Measurements from ENCODE around the gene AAR2.
A peak's percentile ranks its signal among the peaks of the same experiment; 100 is the strongest.

AAR2 gene

DNA sequence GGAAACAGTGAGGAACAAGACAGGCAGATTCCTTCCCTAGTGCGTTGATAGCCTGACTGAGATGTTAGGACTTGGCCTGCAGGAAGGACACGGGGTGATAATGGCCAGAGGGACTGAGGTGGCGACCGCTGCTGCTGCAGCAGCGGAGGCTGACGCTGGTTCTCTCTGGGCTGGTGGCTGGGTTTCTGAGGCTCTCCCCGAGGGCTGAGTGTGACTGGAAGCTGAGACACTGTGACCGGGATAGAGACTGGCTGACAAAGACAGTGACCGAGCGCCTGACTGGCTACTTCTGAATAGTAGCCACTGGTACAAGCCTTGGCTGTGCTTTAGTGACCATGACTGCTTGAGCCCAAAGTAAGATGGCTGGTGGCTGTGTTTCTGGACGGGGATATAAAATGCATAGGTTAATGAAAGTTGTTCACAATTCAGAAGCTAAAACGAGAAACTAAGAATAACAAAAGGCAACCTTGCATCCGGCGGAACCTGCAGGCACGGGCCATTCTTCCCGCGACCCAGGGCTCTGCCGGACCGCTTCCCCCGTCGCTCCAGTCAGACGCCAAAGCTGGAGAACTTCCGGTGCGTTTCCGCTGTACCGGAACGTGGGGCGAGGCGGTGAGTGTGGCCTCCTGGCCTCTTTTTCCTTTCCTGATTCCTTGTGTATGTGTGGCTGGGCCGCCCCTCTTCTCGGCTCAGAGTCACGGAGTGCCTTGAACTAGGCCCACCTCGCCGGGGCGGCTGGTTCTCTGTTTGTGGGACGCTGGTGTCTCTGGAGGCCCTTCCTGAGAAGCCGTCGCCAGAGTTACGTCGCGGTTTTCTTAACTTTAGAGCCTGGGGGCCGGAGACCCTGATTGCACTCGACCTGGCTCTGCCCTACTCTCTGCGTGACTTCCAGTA lies at the start of gene AAR2:
TSS of gene AAR2 (plus strand) at position 587 of the 894 bp plus-strand sequence. CDS start 3,391 bp downstream, outside the sequence.
- peak; percentile 83 for DNase-seq

- DNase-seq: no peak
These were observed 42.1 kb upstream of the AAR2 start for GRCh38 chr20:36193977-36194712.

DNA sequence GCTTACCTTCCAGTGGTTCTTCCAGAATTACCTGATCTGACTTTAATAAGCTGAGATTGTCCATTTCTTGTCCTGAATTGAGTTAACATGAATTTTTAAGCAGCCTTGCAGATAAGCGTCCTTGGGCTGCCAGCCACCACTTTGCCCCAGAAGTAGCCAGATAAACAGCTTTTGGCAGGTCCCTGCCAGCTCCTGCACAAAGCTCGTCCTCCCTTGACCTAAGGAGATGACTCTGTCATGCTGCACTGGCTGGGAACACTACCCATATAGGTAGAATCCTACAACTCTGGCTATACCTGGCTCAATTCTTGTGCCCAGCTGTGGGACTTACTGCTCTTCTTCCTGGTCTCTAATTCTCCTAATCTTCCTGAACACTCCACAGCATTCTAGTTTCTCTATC lies 39.6 kb upstream of the AAR2 start:
- DNase-seq: no peak

DNA sequence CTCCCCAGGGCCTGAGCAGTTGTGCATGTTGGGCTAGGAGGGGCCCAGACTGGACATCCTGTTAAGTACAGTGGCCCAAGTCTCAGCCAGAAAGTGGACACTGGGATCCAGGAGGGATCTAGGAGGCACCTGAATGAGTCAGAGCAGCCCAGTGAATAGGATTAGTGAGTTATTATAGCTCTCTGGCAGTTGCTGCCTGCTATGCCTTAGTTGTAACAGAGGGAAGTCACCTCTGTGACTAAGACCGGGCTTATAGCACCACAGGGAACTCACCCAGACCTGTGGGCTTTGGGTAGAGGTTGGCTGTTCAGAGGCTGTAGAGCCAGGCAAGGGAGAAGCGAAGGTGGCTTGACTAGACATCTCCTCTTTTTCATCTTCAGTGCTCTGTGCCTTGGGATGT lies 39.0 kb upstream of the AAR2 start:
- DNase-seq: no peak

DNA sequence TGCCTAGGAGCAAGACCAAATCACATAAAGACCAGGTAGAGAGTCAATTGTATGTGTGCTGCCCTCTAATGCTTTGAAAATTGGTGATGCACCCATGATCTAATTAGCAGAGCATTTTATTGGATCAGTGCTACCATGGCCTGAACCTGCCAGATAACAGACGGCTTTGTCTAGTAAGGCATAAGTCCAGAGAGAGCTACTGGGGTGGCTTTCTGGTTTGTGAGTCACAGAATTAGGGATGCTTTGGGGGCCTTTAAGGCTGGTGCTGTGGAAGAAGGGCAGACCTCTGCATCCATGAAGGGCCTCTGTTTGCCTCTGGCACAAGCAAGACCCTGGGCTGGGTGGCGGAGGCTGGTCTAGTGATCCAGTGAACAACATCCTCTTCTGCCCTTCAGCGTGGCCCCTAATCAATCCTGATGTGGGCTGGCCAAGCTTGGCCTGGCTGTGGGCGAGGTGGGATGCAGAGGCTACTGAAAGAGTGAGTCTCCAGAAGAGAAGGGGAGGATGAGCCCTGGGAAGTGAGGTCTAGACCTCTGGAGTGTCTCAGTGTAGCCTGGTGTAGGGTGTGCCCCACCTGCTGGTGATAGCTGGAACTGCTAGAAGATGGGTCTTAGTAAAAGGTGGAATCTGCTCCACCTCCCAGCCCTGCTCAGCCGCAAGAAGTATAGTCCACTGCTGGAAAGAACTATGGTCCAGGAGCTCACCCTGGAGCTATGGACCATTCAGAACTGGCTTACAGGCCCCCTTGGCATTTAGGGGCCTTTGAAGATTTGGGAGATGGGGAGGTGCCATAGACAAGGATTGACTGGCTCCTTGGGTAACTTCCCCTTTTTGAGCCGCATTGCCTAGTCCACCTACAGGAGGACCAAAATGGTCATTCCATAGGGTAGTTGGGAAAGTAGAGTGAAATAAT lies 36.7 kb upstream of the AAR2 start:
- peak; percentile 71 for DNase-seq

DNA sequence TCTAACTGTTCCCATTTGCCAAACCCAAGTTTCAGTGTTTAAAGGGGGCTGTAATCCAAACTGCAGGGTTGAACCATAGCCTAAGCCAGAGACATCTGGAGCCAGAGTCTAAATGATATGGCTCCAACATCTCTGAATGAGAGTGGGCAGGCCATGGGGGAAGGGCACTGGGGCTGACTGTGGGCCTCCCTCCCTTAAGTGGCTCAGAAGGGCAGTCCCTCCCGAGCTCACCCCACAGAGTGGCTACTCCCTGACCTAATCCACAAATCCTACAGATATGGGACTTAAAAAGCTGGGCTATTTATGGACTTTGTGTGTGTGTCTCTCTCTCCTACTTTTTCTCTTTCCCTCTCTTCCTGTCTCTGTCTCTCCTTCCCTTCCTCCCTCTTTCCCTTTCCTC lies 35.8 kb upstream of the AAR2 start:
- DNase-seq: no peak

DNA sequence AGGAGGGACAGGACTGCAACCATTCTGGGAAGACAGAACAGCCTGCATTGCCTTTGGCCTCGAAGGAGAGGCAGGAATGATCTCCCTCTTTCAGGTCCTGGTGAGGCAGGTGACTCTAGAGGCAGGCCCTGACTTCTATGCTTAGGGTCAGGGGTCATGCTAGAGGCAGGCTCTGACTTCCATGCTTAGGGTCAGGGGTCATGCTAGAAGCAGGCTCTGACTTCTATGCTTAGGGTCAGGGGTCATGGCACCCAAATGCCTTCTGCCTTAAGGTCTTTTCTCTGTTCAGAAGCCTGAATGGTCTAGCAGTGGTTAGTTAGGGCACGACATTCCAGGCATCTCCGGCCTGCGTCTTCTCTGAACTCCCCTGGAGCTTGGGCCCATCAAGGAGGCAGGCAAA lies 35.1 kb upstream of the AAR2 start:
- no peak for DNase-seq

DNA sequence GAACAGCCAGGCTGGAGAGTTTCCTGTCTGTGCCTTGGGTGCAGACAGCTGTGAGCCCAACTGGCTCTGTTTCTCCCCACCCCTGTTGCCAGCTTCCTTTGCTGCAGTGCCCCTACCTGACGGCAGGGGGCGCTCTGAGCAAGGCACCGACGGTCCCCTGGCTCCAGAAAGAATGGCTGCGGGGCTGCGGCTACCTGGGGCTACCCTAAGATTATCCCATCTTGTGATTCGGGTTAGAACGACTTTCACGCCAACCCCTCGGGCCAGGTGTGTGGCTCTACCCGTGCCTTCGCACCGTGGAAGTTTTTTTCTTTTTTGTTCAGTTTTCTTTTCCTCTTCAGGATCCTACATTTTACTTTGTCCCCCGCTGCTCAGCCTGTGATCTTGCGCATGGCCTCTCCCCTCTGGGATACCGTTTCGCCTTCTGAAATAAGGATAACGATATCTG lies 33.4 kb upstream of the AAR2 start:
- DNase-seq: peak; percentile 67

GRCh38 chr20:36203861-36204260 lies 32.4 kb upstream of the AAR2 start:
- no peak for DNase-seq

- DNase-seq: no peak
These were observed 31.3 kb upstream of the AAR2 start for GRCh38 chr20:36205026-36205425.

- DNase-seq: no peak
These were observed 30.2 kb upstream of the AAR2 start for GRCh38 chr20:36206068-36206467.

GRCh38 chr20:36206641-36207040 lies 29.6 kb upstream of the AAR2 start:
- no peak for DNase-seq

DNA sequence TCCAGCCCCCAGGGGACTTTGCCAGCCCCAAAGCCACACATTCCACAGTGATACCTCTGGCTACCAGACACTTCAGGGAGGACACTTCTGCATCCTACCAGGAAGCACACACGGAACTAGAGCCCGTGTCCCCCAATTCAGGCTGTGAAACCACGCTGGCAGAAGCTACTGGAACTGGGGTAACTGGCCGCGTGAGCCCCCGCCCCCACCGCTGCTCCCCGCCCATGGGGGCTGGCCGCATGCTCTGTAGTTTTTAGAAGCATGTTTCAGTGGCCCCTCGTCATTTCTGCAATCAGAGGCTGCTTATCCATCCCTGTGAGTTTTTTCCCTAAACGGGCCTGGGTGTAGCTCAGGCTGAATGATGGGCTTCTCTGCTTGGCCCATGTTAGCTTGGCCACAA lies 28.7 kb upstream of the AAR2 start:
- DNase-seq: no peak

- no peak for DNase-seq
These were observed 28.0 kb upstream of the AAR2 start for GRCh38 chr20:36208257-36208656.

DNA sequence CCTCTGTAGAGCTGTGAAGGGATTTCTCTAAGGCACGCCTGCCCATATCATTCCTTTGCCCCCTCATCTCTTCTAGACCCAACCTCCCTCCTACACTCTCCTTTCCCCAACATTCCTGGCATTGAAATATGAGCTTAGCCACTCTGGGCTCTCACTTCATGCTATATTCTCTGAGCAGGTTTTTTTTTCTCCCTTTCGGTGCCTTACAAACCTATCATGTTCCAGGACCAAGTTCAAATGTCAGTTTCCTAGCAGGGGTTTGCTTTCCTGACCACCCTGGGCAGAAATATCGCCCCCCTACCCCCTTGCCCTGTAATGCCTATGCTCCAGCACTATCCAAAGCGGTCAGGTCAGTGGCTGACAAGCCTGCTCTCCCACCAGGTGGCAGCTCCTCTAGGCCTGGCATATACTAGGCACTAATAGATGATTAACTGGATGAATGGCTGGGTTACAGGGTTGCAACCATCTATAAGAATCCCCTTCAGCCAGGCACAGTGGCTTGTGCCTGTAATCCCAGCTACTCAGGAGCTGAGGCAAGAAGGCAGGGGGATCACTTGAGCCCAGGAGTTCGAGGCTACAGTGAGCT lies 25.7 kb upstream of the AAR2 start:
- DNase-seq: no peak

GRCh38 chr20:36213362-36213761 lies 22.9 kb upstream of the AAR2 start:
- no peak for DNase-seq

DNA sequence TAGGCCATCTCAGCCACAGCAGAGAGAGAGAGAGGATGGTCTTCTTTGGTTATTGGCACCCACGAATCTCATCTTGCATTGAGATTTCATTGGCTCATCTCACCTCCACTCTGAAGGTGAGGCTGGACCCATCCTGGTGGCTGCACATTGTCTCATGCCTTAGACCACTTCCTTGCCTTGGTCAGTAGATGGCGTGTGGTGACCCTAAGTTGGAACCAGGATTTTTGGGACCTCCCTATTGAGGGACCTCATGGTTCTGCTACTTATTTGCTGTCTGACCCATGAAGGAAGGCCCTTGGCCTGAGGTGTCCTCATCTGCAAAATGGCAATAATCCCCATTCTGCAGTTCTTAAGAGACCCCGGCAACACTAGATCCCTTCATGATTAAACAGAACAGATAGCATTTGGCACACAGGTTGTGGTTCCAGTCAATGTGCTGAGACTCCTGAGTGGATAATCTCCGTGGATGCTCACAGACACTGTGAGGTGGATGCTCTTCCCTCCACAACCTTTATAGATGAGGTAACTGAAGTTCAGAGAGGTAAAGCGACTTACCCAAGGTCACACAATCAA lies 21.5 kb upstream of the AAR2 start:
- no peak for DNase-seq

- no peak for DNase-seq
These were observed 20.5 kb upstream of the AAR2 start for GRCh38 chr20:36215778-36216177.

GRCh38 chr20:36216314-36217025 lies 19.8 kb upstream of the AAR2 start:
- DNase-seq: no peak

- DNase-seq: no peak
These were observed 19.1 kb upstream of the AAR2 start for GRCh38 chr20:36217226-36217625.

DNA sequence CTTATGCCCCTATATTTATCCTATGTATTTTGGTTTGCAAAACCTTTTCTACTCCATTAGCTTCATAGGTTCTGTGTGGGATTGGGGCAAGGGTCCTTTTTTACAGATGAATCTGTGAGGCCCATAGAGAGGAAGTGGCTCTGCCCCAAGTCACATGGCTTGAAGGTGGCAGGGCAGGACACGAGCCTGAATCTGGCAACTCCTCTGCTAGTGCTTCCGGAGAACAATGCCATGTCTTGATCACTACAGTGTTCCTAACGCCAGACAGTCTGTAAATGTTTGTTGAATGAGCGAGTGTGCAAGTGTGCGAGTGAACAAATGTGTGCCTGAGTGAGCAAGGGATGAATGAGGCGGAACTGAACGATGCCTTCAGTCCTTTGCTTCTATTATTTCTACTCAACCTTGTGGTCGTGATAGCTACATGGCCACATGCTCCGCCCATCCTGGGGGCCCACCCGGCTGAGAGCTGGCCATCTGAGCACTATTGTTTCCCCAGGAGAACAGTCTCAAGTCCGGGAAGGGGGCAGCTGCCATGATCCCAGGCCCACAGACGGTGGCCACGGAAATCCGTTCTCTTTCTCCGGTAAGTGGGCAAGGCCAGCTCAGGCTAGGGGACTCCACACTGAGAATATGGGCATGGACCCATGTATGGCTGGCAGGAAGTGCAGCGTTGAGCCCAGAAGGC lies 17.8 kb upstream of the AAR2 start:
- DNase-seq: no peak

Data from stimulated activated CD4-positive, alpha-beta T cell treated with anti-CD3 and anti-CD28 coated beads, Interleukin-1b, Interleukin-23, amount 100 ng/mL, for 48 hours (primary cell).